Endothelial cell of hepatic sinusoid (primary cell): ENCODE measurements around the gene DEDD2.

Experiments
- in situ Hi-C: cut with HindIII; loops from 2 replicates; pipeline ENCODE4 v1.10.0; 2017; ENCODE audit warnings: low sequenced_read_pairs

Gene DEDD2

GRCh38 chr19:42200116-42200715 lies 17.3 kb downstream of the DEDD2 start:
- in situ Hi-C loops, result no loop called here

GRCh38 chr19:42199440-42200115 lies 17.9 kb downstream of the DEDD2 start:
- in situ Hi-C loops, result no loop called here

GRCh38 chr19:42198676-42199439 lies 18.6 kb downstream of the DEDD2 start:
- in situ Hi-C loops, result no loop called here

- in situ Hi-C loops, result no loop called here
Observed at GRCh38 chr19:42197375-42197817, 20.1 kb downstream of the DEDD2 start.

GRCh38 chr19:42196011-42197001 lies 21.2 kb downstream of the DEDD2 start:
- in situ Hi-C loops, result no loop called here

GRCh38 chr19:42193706-42194105 lies 23.8 kb downstream of the DEDD2 start:
- in situ Hi-C loops, result no loop called here

GRCh38 chr19:42193294-42193693 lies 24.2 kb downstream of the DEDD2 start:
- in situ Hi-C loops, result no loop called here

GRCh38 chr19:42191855-42192254 lies 25.6 kb downstream of the DEDD2 start:
- in situ Hi-C loops, result no loop called here

- in situ Hi-C loops, result no loop called here
Observed at GRCh38 chr19:42191330-42191729, 26.1 kb downstream of the DEDD2 start.

GRCh38 chr19:42189133-42189532 lies 28.3 kb downstream of the DEDD2 start:
- in situ Hi-C loops, result no loop called here

GRCh38 chr19:42188665-42189064 lies 28.8 kb downstream of the DEDD2 start:
- in situ Hi-C loops, result no loop called here

- in situ Hi-C loops, result no loop called here
Observed at GRCh38 chr19:42185277-42185676, 32.2 kb downstream of the DEDD2 start.

GRCh38 chr19:42184401-42184861 lies 33.0 kb downstream of the DEDD2 start:
- in situ Hi-C loops, result no loop called here

GRCh38 chr19:42178791-42179674 lies 38.4 kb downstream of the DEDD2 start:
- in situ Hi-C loops, result no loop called here

GRCh38 chr19:42177686-42178019 lies 39.8 kb downstream of the DEDD2 start:
- in situ Hi-C loops, result no loop called here

- in situ Hi-C loops, result no loop called here
Observed at GRCh38 chr19:42176990-42177685, 40.3 kb downstream of the DEDD2 start.

GRCh38 chr19:42176649-42176989 lies 40.9 kb downstream of the DEDD2 start:
- in situ Hi-C loops, result no loop called here

GRCh38 chr19:42175952-42176648 lies 41.4 kb downstream of the DEDD2 start:
- in situ Hi-C loops, result no loop called here
